ENCODE data around the gene PTPRJ.

Gene PTPRJ

DNA sequence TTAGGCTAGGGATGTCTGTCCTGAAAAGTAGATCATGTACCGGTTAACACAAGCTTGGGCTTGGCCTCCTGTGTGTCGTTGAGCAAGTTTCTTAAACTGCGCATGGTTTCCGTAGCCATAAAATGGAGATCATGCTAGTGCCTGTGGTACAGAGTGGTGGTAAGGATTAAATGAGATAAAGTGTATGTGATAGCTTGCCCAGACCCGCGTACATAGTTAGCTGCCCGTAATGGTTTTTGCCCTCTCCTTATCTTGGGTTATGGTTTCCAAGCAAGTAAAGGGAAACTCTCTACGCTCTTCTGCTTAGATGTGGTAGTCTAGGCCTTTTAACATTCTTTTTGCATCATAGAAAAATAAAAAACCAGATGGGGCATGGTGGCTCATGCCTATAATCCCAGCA is 11.0 kb upstream of the PTPRJ start:
- DNase-seq (ENCODE audit: low read depth) = no peak

GRCh38 chr11:47971501-47971900 is 8.9 kb upstream of the PTPRJ start:
- DNase-seq (ENCODE audit: low read depth) = no peak

GRCh38 chr11:47973173-47973572 is 7.2 kb upstream of the PTPRJ start:
- no peak for DNase-seq (ENCODE audit: low read depth)

GRCh38 chr11:47976931-47977330 is 3.4 kb upstream of the PTPRJ start:
- DNase-seq (ENCODE audit: low read depth) = no peak

GRCh38 chr11:47977623-47978022 is 2.7 kb upstream of the PTPRJ start:
- DNase-seq (ENCODE audit: low read depth) = no peak

DNA sequence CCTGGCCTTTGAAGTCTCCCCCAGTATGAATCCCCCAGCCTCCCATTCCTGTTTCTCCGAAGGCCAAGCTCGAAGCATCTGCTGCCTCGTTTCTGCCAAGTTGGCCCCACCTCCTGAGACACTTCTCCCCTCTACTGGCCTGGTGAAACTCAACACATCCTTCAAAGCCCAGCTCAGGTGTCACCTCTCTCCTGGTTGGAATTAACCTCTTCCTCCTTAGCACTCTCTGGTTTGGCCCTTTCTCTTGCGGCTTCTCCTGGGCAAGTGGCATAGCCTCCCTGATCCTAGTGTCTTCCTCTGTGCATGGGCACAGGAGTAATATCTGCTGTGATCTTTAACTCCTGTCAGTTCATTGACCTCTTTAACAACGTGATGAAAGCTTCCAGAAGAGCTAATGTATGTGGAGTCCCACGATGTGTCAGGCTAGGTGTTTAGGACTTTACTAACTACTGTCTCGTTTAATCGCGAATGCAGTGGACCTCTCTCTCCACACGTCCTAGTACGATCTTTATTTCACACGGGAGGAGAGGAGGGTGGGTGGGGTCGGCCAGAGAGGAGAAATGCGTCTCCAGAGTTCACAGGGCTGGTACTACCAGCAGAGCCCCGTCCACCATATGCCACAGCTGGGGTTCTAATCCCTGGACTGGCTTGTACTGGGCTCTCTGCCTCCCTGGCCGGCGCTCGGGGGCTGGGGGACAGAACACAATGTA is 826 bp upstream of the PTPRJ start:
- DNase-seq (ENCODE audit: low read depth) = no peak

- no peak for DNase-seq (ENCODE audit: low read depth)
Observed at GRCh38 chr11:47980907-47981621, 705 bp downstream of the PTPRJ start.

DNA sequence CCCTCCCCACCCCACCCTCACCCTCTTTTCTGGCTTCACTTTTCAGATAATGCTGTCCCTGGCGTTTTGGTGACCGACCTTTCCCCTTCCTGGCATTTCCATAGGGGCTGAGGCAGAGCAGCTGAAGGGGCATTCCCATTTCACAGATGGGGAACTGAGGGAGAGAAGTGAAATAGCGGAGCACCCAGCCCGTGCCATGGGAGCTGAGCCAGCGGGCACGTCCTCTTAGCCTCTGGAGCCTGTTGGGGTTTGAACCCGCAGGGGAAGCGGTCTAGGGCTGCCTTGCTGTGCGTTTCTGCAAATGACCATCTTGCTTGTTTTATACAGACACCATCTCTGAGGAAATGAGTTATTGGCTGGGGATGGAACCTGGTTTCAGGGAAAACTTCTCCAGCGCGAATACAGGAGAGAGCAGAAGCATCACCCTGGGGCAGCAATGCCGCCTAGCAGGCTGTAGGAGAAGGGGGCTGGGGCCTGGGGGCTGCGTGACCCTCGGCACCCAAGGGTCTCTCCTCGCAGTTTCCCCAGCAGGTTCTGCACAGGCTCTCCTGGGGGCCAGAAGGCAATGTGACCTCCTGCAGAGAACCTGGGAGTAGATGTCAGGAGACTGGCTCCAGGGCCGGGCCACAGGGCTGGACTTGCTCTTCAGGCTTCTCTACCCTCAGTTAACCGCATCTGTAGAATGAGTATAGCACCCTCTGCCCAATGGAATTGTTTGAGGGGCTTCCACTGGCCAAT is 1.5 kb downstream of the PTPRJ start:
- DNase-seq (ENCODE audit: low read depth) = no peak

DNA sequence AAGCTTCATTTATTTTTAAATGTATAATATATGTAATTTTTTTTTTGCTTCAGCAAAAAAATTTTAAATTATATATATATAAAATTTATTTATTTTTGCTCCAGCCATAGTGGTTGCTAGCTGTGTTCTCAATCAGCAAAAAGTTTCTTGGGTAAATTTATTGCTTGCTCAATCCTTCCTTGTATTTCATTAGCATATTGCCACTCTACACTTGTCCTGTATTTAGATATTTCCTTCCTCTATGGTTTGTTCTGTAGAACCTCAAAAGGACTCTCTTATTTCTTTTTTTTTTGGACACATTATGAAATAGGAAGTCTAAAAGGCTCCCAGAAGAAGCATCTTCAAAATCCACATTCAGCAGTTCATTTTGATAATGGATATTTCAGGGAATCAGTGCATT is 2.3 kb downstream of the PTPRJ start:
- DNase-seq (ENCODE audit: low read depth) = no peak

DNA sequence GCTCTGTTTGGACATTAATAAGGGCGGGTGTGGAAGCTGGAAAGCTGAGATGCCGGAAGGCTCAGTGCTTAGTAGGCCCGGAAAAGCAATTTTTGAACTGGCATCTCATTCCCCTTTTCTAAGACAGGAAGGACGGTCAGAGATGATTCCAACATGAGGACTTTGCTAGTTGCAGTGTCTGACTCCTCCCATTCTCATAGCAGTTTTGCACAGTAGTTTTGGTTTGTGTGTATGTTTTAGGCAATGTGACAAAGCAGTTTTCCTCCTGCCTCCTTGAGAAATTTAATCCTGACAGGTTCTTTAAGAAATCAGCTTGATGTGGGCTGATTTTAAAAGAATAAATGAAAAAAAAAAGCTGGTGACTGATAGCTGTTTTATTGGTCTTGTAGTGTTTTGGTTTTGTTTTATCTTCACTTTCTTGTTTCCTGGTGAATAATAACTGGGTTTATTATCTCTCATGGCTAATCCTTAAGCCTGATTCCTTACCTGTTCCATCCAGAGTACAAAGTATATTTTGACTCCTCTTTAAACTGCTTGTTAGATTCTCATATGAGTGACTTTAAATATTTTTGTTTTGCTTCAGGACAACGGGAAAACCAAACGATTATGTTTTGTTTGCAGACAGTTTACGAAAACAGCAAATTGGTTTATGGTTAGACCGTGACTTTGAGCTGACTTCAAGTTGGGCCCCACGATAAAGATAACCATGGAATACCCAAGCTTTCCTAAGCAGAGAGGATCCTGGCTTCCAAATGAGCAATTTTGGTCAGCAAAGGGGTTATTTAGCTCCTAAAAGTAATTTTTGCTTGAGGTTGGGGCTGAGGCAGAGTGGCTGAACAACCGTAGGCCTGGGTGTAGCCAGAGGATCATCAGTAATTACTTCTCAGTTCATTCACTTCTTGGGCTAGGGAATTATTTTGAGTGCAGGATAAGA is 3.4 kb downstream of the PTPRJ start:
- DNase-seq (ENCODE audit: low read depth) = no peak

GRCh38 chr11:47986219-47986618 is 5.9 kb downstream of the PTPRJ start:
- no peak for DNase-seq (ENCODE audit: low read depth)

- no peak for DNase-seq (ENCODE audit: low read depth)
Observed at GRCh38 chr11:47986742-47987141, 6.4 kb downstream of the PTPRJ start.

- no peak for DNase-seq (ENCODE audit: low read depth)
Observed at GRCh38 chr11:47987310-47987709, 7.0 kb downstream of the PTPRJ start.

DNA sequence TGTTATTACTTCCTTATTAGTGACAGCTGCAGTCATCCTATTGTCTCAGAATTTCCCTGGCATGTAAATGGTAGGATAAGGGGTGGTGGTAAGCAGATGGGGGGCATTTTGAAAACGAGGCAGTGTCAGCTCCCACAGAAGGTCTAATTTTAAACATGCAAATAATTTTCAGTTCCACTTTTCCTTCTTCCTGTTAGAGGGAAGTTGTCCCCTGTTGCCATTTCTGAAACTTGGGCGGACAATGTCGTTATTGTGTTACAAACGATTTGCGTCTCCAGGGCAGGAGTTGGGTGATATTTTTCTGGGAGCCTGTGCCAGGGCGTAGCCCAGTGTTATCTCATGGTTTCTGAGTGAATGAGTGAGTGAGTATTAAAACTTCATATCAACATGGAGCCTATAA is 7.4 kb downstream of the PTPRJ start:
- no peak for DNase-seq (ENCODE audit: low read depth)

GRCh38 chr11:47989779-47990178 is 9.4 kb downstream of the PTPRJ start:
- no peak for DNase-seq (ENCODE audit: low read depth)

GRCh38 chr11:47991266-47991830 is 11.0 kb downstream of the PTPRJ start:
- no peak for DNase-seq (ENCODE audit: low read depth)

DNA sequence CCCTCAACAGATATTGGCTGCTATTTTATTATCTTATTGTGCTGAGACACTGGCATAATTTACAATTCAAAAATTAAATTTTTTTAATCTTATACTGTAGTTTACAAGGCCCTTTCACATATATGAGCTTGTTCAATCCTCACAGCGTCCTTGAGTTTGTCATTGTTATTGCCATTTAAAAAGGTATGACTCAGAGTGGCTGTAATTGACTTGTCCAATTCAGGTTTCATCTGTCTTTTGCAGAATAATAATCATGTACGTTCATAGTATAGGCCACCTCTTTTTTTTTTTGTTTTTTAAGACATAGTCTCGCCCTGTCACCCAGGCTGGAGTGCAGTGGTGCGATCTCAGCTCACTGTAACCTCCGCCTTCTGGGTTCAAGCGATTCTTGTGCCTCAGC is 11.5 kb downstream of the PTPRJ start:
- DNase-seq (ENCODE audit: low read depth) = no peak

DNA sequence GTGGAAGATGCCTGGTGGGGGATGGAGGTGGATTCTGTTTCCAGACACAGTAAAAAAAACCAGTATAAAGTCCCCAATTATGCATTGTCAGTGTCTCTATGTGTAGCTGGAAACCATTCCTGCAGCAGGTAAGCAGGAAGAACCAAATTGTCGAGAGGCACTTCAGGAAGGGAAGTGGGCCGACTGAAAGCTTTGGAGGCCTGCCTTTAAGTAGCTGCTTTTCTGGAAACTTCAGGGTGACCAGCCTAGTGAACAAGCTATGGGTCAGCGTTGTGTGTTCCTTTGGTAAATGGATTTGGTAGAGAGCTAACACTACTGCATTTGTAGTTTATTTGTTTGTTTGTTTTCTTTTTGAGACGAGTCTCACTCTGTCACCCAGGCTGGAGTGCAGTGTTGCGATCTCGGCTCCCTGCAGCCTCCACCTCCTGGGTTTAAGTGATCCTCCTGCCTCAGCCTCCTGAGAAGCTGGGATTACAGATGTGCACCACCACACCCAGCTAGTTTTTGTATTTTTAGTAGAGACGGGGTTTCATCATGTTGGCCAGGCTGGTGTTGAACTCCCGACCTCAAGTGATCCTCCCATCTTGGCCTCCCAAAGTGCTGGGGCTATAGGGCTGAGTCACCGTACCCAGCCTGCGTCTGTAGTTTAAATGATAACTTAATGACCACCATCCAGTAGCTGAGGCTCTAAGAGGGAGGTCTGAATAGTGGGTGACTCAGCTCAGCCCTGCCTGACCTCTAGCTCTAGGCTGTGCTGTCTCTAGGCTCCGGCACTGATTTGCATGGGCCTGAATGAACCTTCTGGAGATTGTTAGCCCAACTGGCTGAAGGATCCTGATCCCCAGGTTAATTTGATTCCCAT is 12.8 kb downstream of the PTPRJ start:
- DNase-seq (ENCODE audit: low read depth) = no peak

DNA sequence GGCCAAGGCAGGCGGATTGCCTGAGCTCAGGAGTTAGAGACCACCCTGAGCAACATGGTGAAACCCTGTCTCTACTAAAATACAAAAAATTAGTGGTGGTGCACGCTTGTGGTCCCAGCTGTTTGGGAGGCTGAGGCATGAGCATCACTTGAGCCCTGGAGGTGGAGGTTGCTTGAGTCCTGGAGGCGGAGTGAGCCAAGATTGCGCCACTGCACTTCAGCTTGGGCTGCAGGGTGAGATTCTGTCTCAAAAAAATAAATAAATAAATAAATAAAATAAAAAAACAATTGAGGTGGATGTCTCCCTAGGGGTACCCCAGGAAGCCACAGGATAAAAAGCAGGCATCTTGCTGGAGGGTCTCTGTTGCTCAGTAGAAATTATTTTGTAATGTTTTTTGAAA is 14.1 kb downstream of the PTPRJ start:
- DNase-seq (ENCODE audit: low read depth) = no peak

- no peak for DNase-seq (ENCODE audit: low read depth)
Observed at GRCh38 chr11:47995360-47995769, 15.0 kb downstream of the PTPRJ start.
